Measurements from ENCODE around the gene ATP8A2.
"Not testable (repeated sequence)": the region's sequence is repeated elsewhere in the genome, so short reads cannot be mapped to it uniquely, and the experiment has no call there.

The ATP8A2 gene

DNA sequence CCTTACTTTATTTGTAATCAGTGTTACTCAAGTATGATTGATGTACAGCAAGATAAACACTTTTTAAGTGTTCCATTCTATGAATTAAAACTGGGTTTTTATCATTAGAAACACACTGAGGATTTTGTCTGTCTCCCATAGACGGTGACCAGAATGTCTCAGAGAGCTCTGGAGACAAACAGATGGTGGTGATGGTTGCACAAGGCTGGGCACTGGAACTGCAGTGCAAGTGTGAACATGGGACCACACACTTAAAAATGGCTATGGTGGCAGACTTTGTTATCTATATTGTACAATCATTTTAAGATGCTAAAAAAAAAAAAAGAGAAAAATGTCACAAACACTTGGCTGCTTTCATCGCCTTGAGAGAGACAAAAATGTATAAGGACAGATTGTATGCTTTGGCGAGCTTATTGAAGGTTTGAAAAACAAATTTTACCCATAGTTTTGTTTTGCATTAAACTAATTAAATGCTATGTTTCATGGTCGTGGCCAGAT lies 407.1 kb downstream of the ATP8A2 start:
- H3K27ac ChIP-seq, result no peak overlapping the region

DNA sequence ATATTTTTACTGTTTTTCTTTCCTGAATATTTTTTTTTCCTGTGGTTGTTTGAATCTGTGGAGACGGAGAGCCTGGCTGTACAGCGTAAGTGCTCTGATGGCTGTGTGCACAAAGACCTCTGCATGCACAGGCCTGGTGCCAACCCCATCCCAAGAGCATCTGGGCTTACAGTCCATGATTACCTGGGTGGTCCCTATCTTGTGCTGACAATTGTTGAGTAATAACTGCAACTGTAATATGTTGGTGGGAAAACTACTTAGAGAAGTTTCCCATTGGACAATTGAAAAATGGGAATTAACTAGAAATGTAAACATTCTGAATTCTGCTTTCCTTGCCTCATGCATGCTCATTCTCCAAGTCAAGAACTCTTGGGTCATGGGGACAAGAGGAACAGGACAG lies 411.3 kb downstream of the ATP8A2 start:
- TF ChIP-seq, protein P1, sequence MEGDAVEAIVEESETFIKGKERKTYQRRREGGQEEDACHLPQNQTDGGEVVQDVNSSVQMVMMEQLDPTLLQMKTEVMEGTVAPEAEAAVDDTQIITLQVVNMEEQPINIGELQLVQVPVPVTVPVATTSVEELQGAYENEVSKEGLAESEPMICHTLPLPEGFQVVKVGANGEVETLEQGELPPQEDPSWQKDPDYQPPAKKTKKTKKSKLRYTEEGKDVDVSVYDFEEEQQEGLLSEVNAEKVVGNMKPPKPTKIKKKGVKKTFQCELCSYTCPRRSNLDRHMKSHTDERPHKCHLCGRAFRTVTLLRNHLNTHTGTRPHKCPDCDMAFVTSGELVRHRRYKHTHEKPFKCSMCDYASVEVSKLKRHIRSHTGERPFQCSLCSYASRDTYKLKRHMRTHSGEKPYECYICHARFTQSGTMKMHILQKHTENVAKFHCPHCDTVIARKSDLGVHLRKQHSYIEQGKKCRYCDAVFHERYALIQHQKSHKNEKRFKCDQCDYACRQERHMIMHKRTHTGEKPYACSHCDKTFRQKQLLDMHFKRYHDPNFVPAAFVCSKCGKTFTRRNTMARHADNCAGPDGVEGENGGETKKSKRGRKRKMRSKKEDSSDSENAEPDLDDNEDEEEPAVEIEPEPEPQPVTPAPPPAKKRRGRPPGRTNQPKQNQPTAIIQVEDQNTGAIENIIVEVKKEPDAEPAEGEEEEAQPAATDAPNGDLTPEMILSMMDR (IDR thresholded peaks at IDR 0.05), result no peak
- no peak for TF ChIP-seq ZFX (IDR thresholded peaks at IDR 0.05; ENCODE audit: borderline replicate concordance)
- H3K27ac ChIP-seq, result no peak overlapping the region

More for the DNA sequence above, 407.1 kb downstream of the ATP8A2 start:
- no peak for TF ChIP-seq ZFX (IDR thresholded peaks at IDR 0.05; ENCODE audit: borderline replicate concordance)
- TF ChIP-seq, protein P1 (IDR thresholded peaks at IDR 0.05), result no peak

DNA sequence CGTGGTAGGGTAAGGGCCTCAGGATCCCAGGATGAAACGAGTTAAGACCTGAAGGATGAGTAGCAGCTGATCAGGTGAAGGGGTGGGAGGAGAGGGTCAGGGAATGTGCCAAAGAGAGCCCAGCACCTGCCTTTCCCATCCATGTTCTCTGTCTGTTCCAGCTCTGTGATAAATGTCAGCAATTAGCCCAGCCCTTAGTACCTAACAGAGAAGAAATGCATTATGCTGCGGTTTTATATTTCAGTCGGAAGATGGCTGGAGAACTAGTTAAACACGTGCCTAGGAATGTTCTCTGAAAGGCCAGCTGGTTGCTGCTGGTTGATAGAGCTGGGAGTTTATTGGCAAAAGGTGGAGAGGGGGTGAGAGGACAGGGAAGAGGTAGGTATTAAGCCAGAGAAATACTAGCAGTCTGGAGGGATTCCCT lies 411.8 kb downstream of the ATP8A2 start:
- no peak overlapping the region for H3K27ac ChIP-seq
- TF ChIP-seq ZFX (IDR thresholded peaks at IDR 0.05; ENCODE audit: borderline replicate concordance), result no peak
- TF ChIP-seq, protein P1 (IDR thresholded peaks at IDR 0.05), result no peak

DNA sequence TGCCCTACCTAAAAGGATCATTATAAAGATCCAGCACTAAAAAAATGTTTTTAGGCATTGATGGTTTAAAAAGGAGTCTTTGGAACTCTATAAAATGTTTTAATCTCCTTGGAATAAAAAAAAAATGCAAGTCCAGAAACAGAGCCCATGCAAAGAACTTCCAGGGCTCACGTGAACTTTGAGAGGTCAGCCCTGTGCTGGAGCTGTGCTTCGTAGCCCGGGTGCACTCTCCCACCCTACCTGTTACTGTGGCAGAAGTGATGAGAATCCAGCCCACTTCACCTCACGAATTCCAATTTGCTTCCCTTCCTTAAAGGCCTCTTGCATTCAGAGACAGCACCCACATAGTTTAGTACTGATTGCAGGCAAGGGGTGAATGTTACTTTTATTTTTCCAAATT lies 412.3 kb downstream of the ATP8A2 start:
- TF ChIP-seq, protein P1 (IDR thresholded peaks at IDR 0.05), result no peak
- TF ChIP-seq ZFX (IDR thresholded peaks at IDR 0.05; ENCODE audit: borderline replicate concordance), result no peak
- H3K27ac ChIP-seq, result no peak overlapping the region

DNA sequence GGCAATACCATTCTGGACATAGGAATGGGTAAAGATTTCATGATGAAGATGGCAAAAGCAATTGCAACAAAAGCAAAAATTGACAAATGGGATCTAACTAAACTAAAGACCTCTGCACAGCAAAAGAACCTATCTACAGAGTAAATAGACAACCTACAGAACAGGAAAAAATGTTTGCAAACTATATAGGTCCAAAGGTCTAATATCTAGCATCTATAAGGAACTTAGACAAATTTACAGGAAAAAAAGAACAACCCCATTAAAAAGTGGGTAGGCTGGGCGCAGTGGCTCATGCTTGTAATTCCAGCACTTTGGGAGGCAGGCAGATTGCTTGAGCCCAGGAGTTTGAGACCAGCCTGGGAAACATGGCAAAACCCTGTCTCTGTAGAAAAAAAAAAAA lies 418.4 kb downstream of the ATP8A2 start:
- H3K27ac ChIP-seq, result not testable (repeated sequence)

DNA sequence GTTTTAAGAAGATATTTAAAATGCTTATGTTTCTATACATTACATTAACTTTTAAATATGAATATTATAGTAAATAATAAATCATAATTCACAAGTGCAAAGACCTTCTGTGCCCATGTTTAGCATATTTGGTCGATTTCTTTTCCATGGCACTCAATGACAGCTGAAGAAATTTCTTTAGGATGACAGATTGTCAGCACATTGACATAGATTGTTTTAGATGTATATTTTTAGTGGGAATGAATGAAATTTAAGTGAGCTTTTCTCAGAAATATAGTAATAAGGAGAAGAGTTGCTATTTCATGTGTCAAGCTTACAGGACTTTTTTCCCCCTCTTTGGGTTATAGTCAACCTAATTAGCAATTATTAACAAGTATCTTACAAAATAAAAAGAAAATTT lies 423.5 kb downstream of the ATP8A2 start:
- H3K27ac ChIP-seq, result no peak overlapping the region
- TF ChIP-seq ZFX (IDR thresholded peaks at IDR 0.05; ENCODE audit: borderline replicate concordance), result no peak
- TF ChIP-seq, protein P1 (IDR thresholded peaks at IDR 0.05), result no peak

DNA sequence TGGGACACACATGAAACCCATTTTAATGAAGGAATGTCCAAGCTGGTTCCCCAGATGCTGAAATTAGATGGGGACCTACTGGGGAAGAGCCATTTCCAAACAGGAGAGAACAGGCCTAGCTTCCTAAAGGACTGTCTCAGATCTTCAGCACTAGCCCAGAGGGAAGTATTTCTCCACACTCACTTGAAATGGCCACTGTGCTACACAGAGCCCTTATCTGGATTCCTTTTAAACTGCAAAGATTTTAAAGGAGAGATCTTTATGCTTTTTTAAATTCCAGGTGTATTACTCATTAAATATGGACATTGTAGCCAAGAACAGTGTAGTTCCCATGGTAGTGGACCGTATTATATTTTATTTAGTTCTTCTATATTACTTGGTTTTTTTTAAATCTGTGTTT lies 424.7 kb downstream of the ATP8A2 start:
- TF ChIP-seq, protein P1 (IDR thresholded peaks at IDR 0.05), result no peak
- TF ChIP-seq ZFX (IDR thresholded peaks at IDR 0.05; ENCODE audit: borderline replicate concordance), result no peak
- H3K27ac ChIP-seq, result no peak overlapping the region

DNA sequence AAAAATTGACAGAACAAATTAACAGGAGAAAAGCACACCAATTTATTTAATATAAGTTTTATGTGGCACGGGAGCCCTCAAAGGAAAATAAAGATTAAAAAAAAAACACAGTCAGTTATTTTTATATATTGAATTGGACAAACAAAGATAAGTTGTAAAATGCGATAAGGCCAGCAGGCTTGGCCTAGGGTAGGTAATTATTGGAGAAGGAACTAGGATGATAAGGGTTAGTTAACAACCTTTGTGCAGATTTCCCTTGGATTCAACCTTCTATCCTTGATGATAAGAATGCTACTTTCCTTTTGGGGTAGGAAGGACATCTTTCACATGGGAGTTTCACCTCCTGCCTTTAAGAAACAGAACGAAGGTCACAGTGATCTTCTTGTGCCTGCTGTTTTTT lies 427.2 kb downstream of the ATP8A2 start:
- no peak overlapping the region for H3K27ac ChIP-seq
- TF ChIP-seq, protein P1 (IDR thresholded peaks at IDR 0.05), result no peak
- TF ChIP-seq ZFX (IDR thresholded peaks at IDR 0.05; ENCODE audit: borderline replicate concordance), result no peak

Data from 22Rv1 (cell line).